ENCODE data around the gene ZNF407.
A peak's percentile ranks its signal among the peaks of the same experiment; 100 is the strongest.

Gene ZNF407

GRCh38 chr18:74840492-74841167 is 243.0 kb downstream of the ZNF407 start:
- Histone ChIP-seq H3K4me1 (ENCODE audit: control insufficient read depth, insufficient read depth, low read length) (peaks cover 6% of the 10 kb centered on the region; the same call in 1 of the 2 replicates), H3K4me3 (ENCODE audit: low read depth, low read length) (no peak overlapping the region), H3K9me3 (ENCODE audit: control insufficient read depth, insufficient read depth, low read depth, low read length) (no peaks in the 10 kb centered on the region), H3K36me3 (ENCODE audit: control insufficient read depth in 2 of 2, insufficient read depth in 1 of 2, low read length in 2 of 2) (no peaks in the 10 kb centered on the region; a peak in 1 of 3 replicates), H3K27ac (ENCODE audit: extremely low read depth, low read depth, low read length) (no peak overlapping the region)
- POLR2A ChIA-PET: no interaction called here
- CTCF ChIA-PET: interaction anchor here (0.7 kb wide), 1 partner anchor 242 kb away, joined by 3 read pairs; no protein-coding TSS in a partner anchor
- peak; percentile 37; the same call in 1 of the 2 replicates for TF ChIP-seq PATZ1 (tag by site-specific recombination; IDR thresholded peaks at IDR 0.05)
- TF ChIP-seq BCL6B (tag by site-specific recombination; IDR thresholded peaks at IDR 0.05): no peak
- TF ChIP-seq SALL2 (tag by site-specific recombination; IDR thresholded peaks at IDR 0.05; ENCODE audit: borderline replicate concordance): no peak
- TF ChIP-seq KLF16 (tag by site-specific recombination; IDR thresholded peaks at IDR 0.05): no peak
- TF ChIP-seq HOXD13 (CRISPR knock-in tag; IDR thresholded peaks at IDR 0.05; ENCODE audit: borderline replicate concordance): no peak
- TF ChIP-seq ZNF174 (tag by site-specific recombination; IDR thresholded peaks at IDR 0.05): no peak
- TF ChIP-seq ZBTB11 (tag by site-specific recombination; conservative IDR thresholded peaks at IDR 0.05; ENCODE audit: low read depth): no peak
- TF ChIP-seq ZNF132 (tag by site-specific recombination; IDR thresholded peaks at IDR 0.05; ENCODE audit: borderline replicate concordance): no peak
- TF ChIP-seq SP2 (tag by site-specific recombination; IDR thresholded peaks at IDR 0.05): no peak
- peak; percentile 51 for TF ChIP-seq ZNF692 (tag by site-specific recombination; IDR thresholded peaks at IDR 0.05)
- TF ChIP-seq KLF9 (tag by site-specific recombination; IDR thresholded peaks at IDR 0.05; ENCODE audit: low read depth): no peak
- TF ChIP-seq GLI4 (tag by site-specific recombination; IDR thresholded peaks at IDR 0.05): no peak
- TF ChIP-seq ZNF785 (tag by site-specific recombination; IDR thresholded peaks at IDR 0.05): no peak
- TF ChIP-seq EGR2 (tag by site-specific recombination; IDR thresholded peaks at IDR 0.05; ENCODE audit: low read depth): no peak
- no peak for TF ChIP-seq ZNF169 (tag by site-specific recombination; IDR thresholded peaks at IDR 0.05)
- no peak; the same call in 1 of the 2 replicates for TF ChIP-seq PRDM1 (tag by site-specific recombination; IDR thresholded peaks at IDR 0.05)
- no peak for TF ChIP-seq ZSCAN30 (tag by site-specific recombination; IDR thresholded peaks at IDR 0.05)
- no peak for TF ChIP-seq ZFP3 (tag by site-specific recombination; IDR thresholded peaks at IDR 0.05; ENCODE audit: low read depth)
- no peak for TF ChIP-seq ZNF571 (tag by site-specific recombination; IDR thresholded peaks at IDR 0.05)
- no peak for TF ChIP-seq ZNF341 (tag by site-specific recombination; IDR thresholded peaks at IDR 0.05; ENCODE audit: low read depth)
- peak; percentile 43; the same call in 1 of the 2 replicates for TF ChIP-seq INSM2 (tag by site-specific recombination; IDR thresholded peaks at IDR 0.05)
- TF ChIP-seq ZNF248 (tag by site-specific recombination; IDR thresholded peaks at IDR 0.05): no peak
- TF ChIP-seq SP3 (tag by site-specific recombination; IDR thresholded peaks at IDR 0.05): no peak
- no peak for TF ChIP-seq ZNF768 (tag by site-specific recombination; IDR thresholded peaks at IDR 0.05)
- no peak for TF ChIP-seq ZNF18 (tag by site-specific recombination; IDR thresholded peaks at IDR 0.05)

Data from HEK293 (cell line).